Activated naive CD8-positive, alpha-beta T cell treated with anti-CD3 and anti-CD28 coated beads, Interleukin-2, amount 10 ng/mL, durations not matched to agents 7 days and 5 days (primary cell): ENCODE results near the gene PARP8. TPM values are rescaled to one million over a fixed set of nuclear protein-coding genes. Genes with fewer than 3 reads are reported as not detected.

Experiments used
- ATAC-seq: fragments of 150-1000 bp; cut with Tn5 transposase; one replicate; pipeline ENCODE4 v1.10.0; 2021; ENCODE audit warnings: low read depth, moderate library complexity
- POLR2A ChIA-PET: fragments of 350-600 bp; sonication (Branson Sonifier 250); formaldehyde crosslinking; loops from one replicate; lab custom pipeline; 2021; ENCODE audit warnings: antibody characterized with exemption; lab: Charles Lee
- DNase-seq: peaks from one replicate; pipeline ENCODE4 v3.0.0; 2021
- H3K27ac Mint-ChIP-seq: one replicate; pipeline ENCODE4 v1.8.0; 2022; ENCODE audit warnings: mild to moderate bottlenecking, mixed read lengths
- H3K27me3 Mint-ChIP-seq: one replicate; pipeline ENCODE4 v1.8.0; 2022; ENCODE audit warnings: mild to moderate bottlenecking, moderate library complexity, mixed read lengths
- H3K36me3 Mint-ChIP-seq: one replicate; pipeline ENCODE4 v1.8.0; 2021; ENCODE audit warnings: mild to moderate bottlenecking, mixed read lengths
- H3K4me1 Mint-ChIP-seq: one replicate; pipeline ENCODE4 v1.8.0; 2021; ENCODE audit warnings: mixed read lengths
- H3K4me3 Mint-ChIP-seq: one replicate; pipeline ENCODE4 v1.8.0; 2022; ENCODE audit warnings: mild to moderate bottlenecking, moderate library complexity, mixed read lengths
- H3K9me3 Mint-ChIP-seq: one replicate; pipeline ENCODE4 v1.8.0; 2021; ENCODE audit warnings: mixed read lengths
- total RNA-seq, 2 experiments: library from RNA; stranded (reverse); gene quantifications; one replicate each; pipeline ENCODE4 v1.2.3, GENCODE V29; 2021

PARP8 gene
- total RNA-seq, 2 experiments from 2014 or later: 159 to 178 TPM

GRCh38 chr5:50888751-50889150 lies 222.3 kb downstream of the PARP8 start:
- Mint-ChIP-seq H3K4me3 (no peak overlapping the region), H3K27me3 (peaks cover 5% of the 10 kb centered on the region), H3K9me3 (no peaks in the 10 kb centered on the region), H3K4me1 (no peaks in the 10 kb centered on the region), H3K36me3 (no peaks in the 10 kb centered on the region), H3K27ac (no peak overlapping the region)
- no peak for ATAC-seq
- POLR2A ChIA-PET: no interaction called here
- DNase-seq: no peak

DNA sequence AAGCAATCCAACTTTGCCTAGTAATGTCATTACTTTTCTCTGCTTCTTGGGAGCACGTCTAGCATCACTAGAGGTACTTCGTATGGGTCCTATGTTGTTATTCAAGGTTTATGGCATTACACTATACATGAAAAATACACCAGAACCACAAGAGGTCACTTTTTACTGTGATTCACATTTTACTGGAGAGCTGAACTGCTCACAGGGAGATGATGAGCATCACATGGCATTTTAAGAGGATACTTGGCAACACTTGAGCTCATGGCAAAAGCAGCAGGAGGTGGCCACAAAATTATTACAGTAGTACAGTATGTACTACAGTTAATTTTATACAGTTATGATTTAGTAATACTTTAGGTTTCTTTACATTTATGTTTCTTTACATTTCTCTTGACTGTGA lies 223.4 kb downstream of the PARP8 start:
- ATAC-seq: no peak
- Mint-ChIP-seq H3K4me3 (no peak overlapping the region), H3K27ac (no peak overlapping the region), H3K9me3 (no peaks in the 10 kb centered on the region), H3K4me1 (no peaks in the 10 kb centered on the region), H3K27me3 (peaks cover 2% of the 10 kb centered on the region), H3K36me3 (no peaks in the 10 kb centered on the region)
- POLR2A ChIA-PET: no interaction called here
- no peak for DNase-seq

Other genes starting within 250 kb of the PARP8 start
- gene EMB, start 225.3 kb upstream of the PARP8 start, total RNA-seq: 100 to 1,000 TPM; 188 to 203 TPM